Left kidney (tissue), 2 donors: ENCODE measurements around the gene C1orf56. TPM values are rescaled to one million over a fixed set of nuclear protein-coding genes. Genes with fewer than 3 reads are reported as not detected.

ENCODE experiments used
- DNase-seq: peaks from one replicate; pipeline ENCODE4 v3.0.0-alpha.2; 2013
- polyA plus RNA-seq: library from polyadenylated mRNA; unstranded; fragments of 120-200 nt; gene quantifications from one replicate; pipeline ENCODE4 v1.2.1, GENCODE V29; 2013; ENCODE audit not compliant: insufficient read length

C1orf56 gene
- polyA plus RNA-seq, 1 donor: 10.0 TPM

GRCh38 chr1:151013518-151013917 lies 34.0 kb upstream of the C1orf56 start:
- peak; percentile 70 for DNase-seq

GRCh38 chr1:151024540-151025146 lies 22.9 kb upstream of the C1orf56 start:
- DNase-seq: no peak

GRCh38 chr1:151026460-151026859 lies 21.1 kb upstream of the C1orf56 start:
- DNase-seq: no peak

GRCh38 chr1:151032164-151032563 lies 15.4 kb upstream of the C1orf56 start:
- no peak for DNase-seq

GRCh38 chr1:151035167-151035566 lies 12.4 kb upstream of the C1orf56 start:
- no peak for DNase-seq

- no peak for DNase-seq
Observed at GRCh38 chr1:151036356-151036755, 11.2 kb upstream of the C1orf56 start, which contains the start of gene BNIPL. BNIPL (plus strand) TSS chr1:151036586; CDS start chr1:151036726, 140 bp downstream.

- no peak for DNase-seq
Observed at GRCh38 chr1:151037032-151037431, 10.5 kb upstream of the C1orf56 start.

GRCh38 chr1:151039521-151039920 lies 8.0 kb upstream of the C1orf56 start:
- no peak for DNase-seq

GRCh38 chr1:151043163-151043562 lies 4.4 kb upstream of the C1orf56 start:
- no peak for DNase-seq

- DNase-seq: no peak
Observed at GRCh38 chr1:151047925-151048644, 534 bp downstream of the C1orf56 start.

GRCh38 chr1:151048645-151049032 lies 1.1 kb downstream of the C1orf56 start:
- no peak for DNase-seq

GRCh38 chr1:151049458-151049857 lies 1.9 kb downstream of the C1orf56 start:
- no peak for DNase-seq

- DNase-seq: no peak
Observed at GRCh38 chr1:151050051-151050688, 2.6 kb downstream of the C1orf56 start.

GRCh38 chr1:151051356-151052009 lies 3.9 kb downstream of the C1orf56 start:
- DNase-seq: no peak

- no peak for DNase-seq
Observed at GRCh38 chr1:151054971-151055547, 7.5 kb downstream of the C1orf56 start.

GRCh38 chr1:151055581-151055980 lies 8.0 kb downstream of the C1orf56 start:
- no peak for DNase-seq

GRCh38 chr1:151056149-151056548 lies 8.6 kb downstream of the C1orf56 start:
- no peak for DNase-seq

- no peak for DNase-seq
Observed at GRCh38 chr1:151058692-151059091, 11.1 kb downstream of the C1orf56 start.

GRCh38 chr1:151059109-151060006 lies 11.8 kb downstream of the C1orf56 start, which contains the start of gene CDC42SE1:
CDC42SE1 (minus strand) TSS chr1:151059622; CDS start chr1:151055730, 3,892 bp downstream.
- peak; percentile 85 for DNase-seq

GRCh38 chr1:151060007-151060656 lies 12.6 kb downstream of the C1orf56 start, which contains the start of gene MLLT11:
MLLT11 (plus strand) TSS chr1:151060397; CDS start chr1:151067225, 6,828 bp downstream.
- peak; percentile 89 for DNase-seq
